ENCODE measurements around the gene CRACR2A. TPM values are rescaled to one million over a fixed set of nuclear protein-coding genes. Genes with fewer than 3 reads are reported as not detected.

The CRACR2A gene
- total and polyA plus RNA-seq, 9 of the 15 experiments (the other 6 are each of a cell fraction or from before 2014, with no cell fraction given) = 2.1 to 15.1 (median 10.4) TPM

DNA sequence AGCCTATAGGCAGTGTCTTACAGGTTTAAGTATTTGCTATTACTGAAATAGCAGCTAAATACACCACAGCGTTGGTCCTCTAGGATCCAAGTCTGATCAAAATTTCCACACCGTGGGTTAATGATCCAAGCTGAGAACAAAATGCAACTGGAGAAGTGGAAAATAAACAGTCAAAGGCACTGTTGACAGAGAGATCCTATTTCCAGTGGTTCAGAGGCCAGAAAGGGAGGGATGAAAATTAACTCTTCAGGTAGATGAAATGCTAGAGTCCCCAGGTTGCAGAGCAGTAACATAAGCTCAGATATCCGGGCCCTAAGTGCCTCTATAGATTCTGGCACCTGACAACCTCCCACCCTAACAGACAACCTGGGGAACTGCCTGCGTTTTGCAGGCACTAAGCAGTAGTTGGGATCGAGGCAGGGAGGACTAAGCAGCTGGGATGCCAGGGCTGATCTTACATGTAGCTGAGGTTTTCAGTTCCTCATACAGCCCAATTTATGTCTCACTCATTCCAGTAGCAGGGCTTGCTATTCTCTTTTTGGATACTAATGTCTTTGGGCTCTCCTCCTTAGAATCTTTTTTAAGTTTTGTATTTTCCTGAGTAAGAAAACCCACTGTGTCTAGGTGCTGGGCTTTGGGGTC, 42.7 kb upstream of the CRACR2A start:
- intact Hi-C loops (cut with micrococcal nuclease) = no loop called here
- Histone ChIP-seq H3K9me3 (replicated peaks; ENCODE audit: control insufficient read depth, insufficient read depth, low read depth, low read length) (no peaks in the 10 kb centered on the region), H3K9me1 (ENCODE audit: control insufficient read depth, insufficient read depth, low read length) (no peaks in the 10 kb centered on the region), H3K4me3 (no peak overlapping the region), H3K27ac (ENCODE audit: extremely low read depth, low read depth, low read length) (no peak overlapping the region), H3K4me2 (ENCODE audit: insufficient read depth, low read length) (no peak overlapping the region), H3K79me2 (ENCODE audit: control insufficient read depth, insufficient read depth, low read length) (no peaks in the 10 kb centered on the region), H2AFZ (ENCODE audit: low read depth, low read length) (no peak overlapping the region), H3K4me1 (replicated peaks in 1 of 2; ENCODE audit: control insufficient read depth in 2 of 2, insufficient read depth in 2 of 2, low read length in 2 of 2) (no peaks in the 10 kb centered on the region), H3K9ac (ENCODE audit: insufficient read depth in 1 of 2, low read depth in 2 of 2, low read length in 2 of 2) (no peak overlapping the region), H3K36me3 (ENCODE audit: control insufficient read depth, insufficient read depth, low read length) (no peaks in the 10 kb centered on the region), H4K20me1 (replicated peaks; ENCODE audit: control insufficient read depth, insufficient read depth, low read length) (no peaks in the 10 kb centered on the region), H3K27me3 (ENCODE audit: control insufficient read depth in 2 of 2, insufficient read depth in 2 of 2, low read length in 2 of 2) (no peaks in the 10 kb centered on the region; a peak in 1 of 5 replicates)
- TF ChIP-seq HOXB6 (CRISPR knock-in tag; IDR thresholded peaks at IDR 0.05; ENCODE audit: borderline replicate concordance) (no peak), HNRNPUL1 (IDR thresholded peaks at IDR 0.05; ENCODE audit: low read length) (no peak), TRIM24 (IDR thresholded peaks at IDR 0.05) (no peak), POLR2H (tag; IDR thresholded peaks at IDR 0.05; ENCODE audit: low read depth) (no peak), NFRKB (IDR thresholded peaks at IDR 0.05; ENCODE audit: low read depth) (no peak), LCOR (CRISPR knock-in tag; IDR thresholded peaks at IDR 0.05) (no peak)
- in situ Hi-C loops (cut with MboI) = no loop called here
- BruUV-seq (replicated peaks) = no TSS peak
- no peak for DNase-seq (ENCODE audit: extremely low read depth in 1 of 4, low spot score in 3 of 4)
- POLR2A ChIA-PET = no interaction called here
- WGBS (ENCODE audit: insufficient coverage, low coverage, missing lambda C conversion rate) = 0% methylated on average over 5 of the region's 5 CpGs
- FAIRE-seq = no peak
- ATAC-seq = no peak
- CTCF ChIA-PET (ENCODE audit: low intra/inter-chr PET ratio) = no interaction called here

GRCh38 chr12:3795066-3795465, 42.2 kb upstream of the CRACR2A start:
- H3K27ac ChIP-seq (ENCODE audit: extremely low read depth, low read depth, low read length) = no peak overlapping the region
- no peak overlapping the region for H3K4me2 ChIP-seq (ENCODE audit: insufficient read depth, low read length)
- ATAC-seq = no peak
- WGBS (ENCODE audit: insufficient coverage, low coverage, missing lambda C conversion rate) = 0% methylated on average over 2 of the region's 2 CpGs
- CTCF ChIA-PET (ENCODE audit: low intra/inter-chr PET ratio) = no interaction called here
- H3K36me3 ChIP-seq (ENCODE audit: control insufficient read depth, insufficient read depth, low read length) = no peaks in the 10 kb centered on the region
- H4K20me1 ChIP-seq (replicated peaks; ENCODE audit: control insufficient read depth, insufficient read depth, low read length) = no peaks in the 10 kb centered on the region
- H3K4me1 ChIP-seq (replicated peaks in 1 of 2; ENCODE audit: control insufficient read depth in 2 of 2, insufficient read depth in 2 of 2, low read length in 2 of 2) = no peaks in the 10 kb centered on the region
- intact Hi-C loops (cut with micrococcal nuclease) (no loop called here), in situ Hi-C loops (cut with MboI) (no loop called here)
- no peak overlapping the region for H3K4me3 ChIP-seq
- TF ChIP-seq BDP1 (IDR thresholded peaks at IDR 0.05; ENCODE audit: insufficient read depth, insufficient read length) (no peak), STAT6 (CRISPR knock-in tag; IDR thresholded peaks at IDR 0.05) (no peak), NFE2 (IDR thresholded peaks at IDR 0.05; ENCODE audit: low read depth) (no peak), SRSF7 (optimal IDR thresholded peaks at IDR 0.05; ENCODE audit: low read depth, low read length) (no peak), ZNF124 (CRISPR knock-in tag; IDR thresholded peaks at IDR 0.05) (no peak), MBD2 (IDR thresholded peaks at IDR 0.05; ENCODE audit: borderline replicate concordance, low read depth) (no peak), FOXJ2 (tag; IDR thresholded peaks at IDR 0.05) (no peak), ZEB2 (IDR thresholded peaks at IDR 0.05) (no peak), HDAC2 (IDR thresholded peaks at IDR 0.05) (no peak)
- H2AFZ ChIP-seq (ENCODE audit: low read depth, low read length) = no peak overlapping the region
- H3K79me2 ChIP-seq (ENCODE audit: control insufficient read depth, insufficient read depth, low read length) = no peaks in the 10 kb centered on the region
- H3K27me3 ChIP-seq (ENCODE audit: control insufficient read depth in 2 of 2, insufficient read depth in 2 of 2, low read length in 2 of 2) = no peaks in the 10 kb centered on the region; a peak in 1 of 5 replicates
- H3K9ac ChIP-seq (ENCODE audit: insufficient read depth in 1 of 2, low read depth in 2 of 2, low read length in 2 of 2) = no peak overlapping the region
- no peak for FAIRE-seq
- no TSS peak for BruUV-seq (replicated peaks)
- H3K9me1 ChIP-seq (ENCODE audit: control insufficient read depth, insufficient read depth, low read length) = no peaks in the 10 kb centered on the region
- H3K9me3 ChIP-seq (replicated peaks; ENCODE audit: control insufficient read depth, insufficient read depth, low read depth, low read length) = no peaks in the 10 kb centered on the region
- POLR2A ChIA-PET = no interaction called here
- DNase-seq (ENCODE audit: extremely low read depth in 1 of 4, low spot score in 3 of 4) = no peak

All from K562 (cell line).